ENCODE data around the gene CLIC6. TPM values are rescaled to one million over a fixed set of nuclear protein-coding genes. Genes with fewer than 3 reads are reported as not detected.

CLIC6 gene
- total RNA-seq, 1 experiment from 2014 or later, result not detected

DNA sequence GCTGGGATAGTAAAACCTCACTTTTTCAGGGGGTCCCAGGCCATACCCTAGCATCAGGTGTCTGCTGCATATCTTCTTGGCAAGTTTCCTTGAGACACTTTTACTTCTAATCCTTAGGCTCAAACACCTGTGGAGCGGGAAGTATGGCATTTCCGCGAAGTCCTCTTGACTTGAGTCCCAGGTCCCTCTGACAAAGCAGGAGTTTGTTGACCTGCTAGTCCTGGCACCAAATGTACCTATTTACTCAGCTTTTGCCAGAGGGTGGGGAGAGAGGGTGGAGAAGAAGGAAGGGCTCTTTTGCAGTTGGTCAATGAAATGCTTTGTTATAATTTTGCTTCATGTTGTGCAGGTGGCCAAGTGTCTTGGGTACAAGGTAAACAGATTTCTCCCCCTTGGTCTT is 59.7 kb downstream of the CLIC6 start:
- H3K27ac Mint-ChIP-seq (ENCODE audit: low read depth, unreplicated experiment), result no peak overlapping the region
- H3K9me3 Mint-ChIP-seq (ENCODE audit: unreplicated experiment), result no peaks in the 10 kb centered on the region
- no TSS peak for BruUV-seq (replicated peaks)
- POLR2A ChIA-PET, result no interaction called here
- H3K36me3 Mint-ChIP-seq (ENCODE audit: insufficient read depth, unreplicated experiment), result no peaks in the 10 kb centered on the region
- intact Hi-C loops (cut with micrococcal nuclease), result no loop called here
- no peak overlapping the region for H3K4me3 Mint-ChIP-seq (ENCODE audit: unreplicated experiment)
- DNase-seq (ENCODE audit: unreplicated experiment), result no peak
- no peaks in the 10 kb centered on the region for H3K27me3 Mint-ChIP-seq (ENCODE audit: insufficient read depth, unreplicated experiment)
- peaks cover 33% of the 10 kb centered on the region for H3K4me1 Mint-ChIP-seq (ENCODE audit: insufficient read depth, unreplicated experiment)
- TF ChIP-seq, protein P1, sequence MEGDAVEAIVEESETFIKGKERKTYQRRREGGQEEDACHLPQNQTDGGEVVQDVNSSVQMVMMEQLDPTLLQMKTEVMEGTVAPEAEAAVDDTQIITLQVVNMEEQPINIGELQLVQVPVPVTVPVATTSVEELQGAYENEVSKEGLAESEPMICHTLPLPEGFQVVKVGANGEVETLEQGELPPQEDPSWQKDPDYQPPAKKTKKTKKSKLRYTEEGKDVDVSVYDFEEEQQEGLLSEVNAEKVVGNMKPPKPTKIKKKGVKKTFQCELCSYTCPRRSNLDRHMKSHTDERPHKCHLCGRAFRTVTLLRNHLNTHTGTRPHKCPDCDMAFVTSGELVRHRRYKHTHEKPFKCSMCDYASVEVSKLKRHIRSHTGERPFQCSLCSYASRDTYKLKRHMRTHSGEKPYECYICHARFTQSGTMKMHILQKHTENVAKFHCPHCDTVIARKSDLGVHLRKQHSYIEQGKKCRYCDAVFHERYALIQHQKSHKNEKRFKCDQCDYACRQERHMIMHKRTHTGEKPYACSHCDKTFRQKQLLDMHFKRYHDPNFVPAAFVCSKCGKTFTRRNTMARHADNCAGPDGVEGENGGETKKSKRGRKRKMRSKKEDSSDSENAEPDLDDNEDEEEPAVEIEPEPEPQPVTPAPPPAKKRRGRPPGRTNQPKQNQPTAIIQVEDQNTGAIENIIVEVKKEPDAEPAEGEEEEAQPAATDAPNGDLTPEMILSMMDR (IDR thresholded peaks at IDR 0.05; ENCODE audit: unreplicated experiment), result no peak
- CTCF ChIA-PET, result no interaction called here

DNA sequence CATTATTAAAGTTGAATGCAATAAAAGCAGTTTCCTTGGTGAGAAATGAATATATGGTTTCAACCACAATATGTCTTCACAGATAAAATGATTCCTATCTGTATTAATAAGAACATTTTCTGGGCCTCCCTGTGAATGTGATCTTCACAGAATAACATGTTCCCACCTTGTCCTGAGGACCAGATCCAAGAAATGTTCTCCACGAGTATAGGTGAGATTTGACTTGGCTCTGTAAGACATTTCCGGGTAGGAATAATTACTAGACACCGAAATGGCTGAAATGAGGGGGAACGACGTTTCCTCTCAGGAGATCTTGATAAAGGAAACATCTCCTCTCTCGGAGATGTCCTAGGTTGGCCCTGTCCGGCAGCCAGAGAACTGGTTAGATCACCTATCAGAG is 61.4 kb downstream of the CLIC6 start:
- ChIA-PET POLR2A (interaction anchor here (8.2 kb wide), 1 partner anchor 156 kb away, joined by 63 read pairs; no protein-coding TSS in a partner anchor), CTCF (no interaction called here)
- Mint-ChIP-seq H3K27ac (ENCODE audit: low read depth, unreplicated experiment) (no peak overlapping the region), H3K4me1 (ENCODE audit: insufficient read depth, unreplicated experiment) (peaks cover 45% of the 10 kb centered on the region), H3K27me3 (ENCODE audit: insufficient read depth, unreplicated experiment) (no peaks in the 10 kb centered on the region), H3K9me3 (ENCODE audit: unreplicated experiment) (no peaks in the 10 kb centered on the region), H3K36me3 (ENCODE audit: insufficient read depth, unreplicated experiment) (no peaks in the 10 kb centered on the region), H3K4me3 (ENCODE audit: unreplicated experiment) (no peak overlapping the region)
- intact Hi-C loops (cut with micrococcal nuclease), result no loop called here
- TF ChIP-seq, protein P1 (IDR thresholded peaks at IDR 0.05; ENCODE audit: unreplicated experiment), result no peak
- no TSS peak for BruUV-seq (replicated peaks)
- DNase-seq (ENCODE audit: unreplicated experiment), result no peak

DNA sequence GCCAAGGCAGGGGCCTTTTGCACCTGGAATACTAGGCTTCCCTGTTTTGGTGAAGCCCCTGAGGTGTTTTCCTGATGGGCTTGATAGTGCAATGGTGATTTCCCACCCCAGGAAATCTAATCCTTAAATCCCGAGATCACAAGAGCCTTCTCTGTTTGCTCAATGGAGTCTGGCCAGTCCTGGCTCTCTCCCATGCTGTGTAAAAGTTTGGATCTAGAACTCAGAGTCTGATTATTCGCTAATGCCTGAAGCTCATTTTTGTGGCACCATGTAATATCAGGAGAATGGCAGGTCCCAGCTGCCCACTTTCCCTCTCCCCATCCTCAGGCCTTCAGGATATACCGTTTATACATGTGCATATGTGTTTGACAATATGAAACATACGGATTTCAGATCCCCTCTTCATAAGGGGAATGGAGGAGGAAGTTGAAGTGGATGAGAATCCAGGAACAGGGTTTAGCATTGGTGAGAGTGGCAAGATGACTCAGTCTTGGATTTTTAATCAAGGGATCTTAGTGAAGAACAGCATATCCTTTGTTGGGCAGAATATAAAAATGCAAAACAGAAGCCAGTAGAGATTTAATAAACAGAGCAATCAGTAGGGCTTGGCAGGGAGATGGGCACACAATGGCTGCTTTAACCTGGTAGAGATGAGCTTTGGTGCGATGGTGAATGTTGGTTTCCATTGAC is 62.1 kb downstream of the CLIC6 start:
- H3K27ac Mint-ChIP-seq (ENCODE audit: low read depth, unreplicated experiment), result peak overlapping the region; percentile 91
- no peaks in the 10 kb centered on the region for H3K27me3 Mint-ChIP-seq (ENCODE audit: insufficient read depth, unreplicated experiment)
- intact Hi-C loops (cut with micrococcal nuclease), result no loop called here
- TF ChIP-seq, protein P1 (IDR thresholded peaks at IDR 0.05; ENCODE audit: unreplicated experiment), result no peak
- ChIA-PET POLR2A (interaction anchor here (0.6 to 8.2 kb wide), 7 partner anchors 65 to 1326 kb away, joined by 3 to 63 read pairs (median 8); no protein-coding TSS in a partner anchor), CTCF (interaction anchor here (1.7 to 3.7 kb wide), 2 partner anchors 15 to 156 kb away, joined by 6 to 16 read pairs; no protein-coding TSS in a partner anchor)
- peaks cover 52% of the 10 kb centered on the region for H3K4me1 Mint-ChIP-seq (ENCODE audit: insufficient read depth, unreplicated experiment)
- BruUV-seq (replicated peaks), result no TSS peak
- no peak overlapping the region for H3K4me3 Mint-ChIP-seq (ENCODE audit: unreplicated experiment)
- H3K9me3 Mint-ChIP-seq (ENCODE audit: unreplicated experiment), result no peaks in the 10 kb centered on the region
- no peaks in the 10 kb centered on the region for H3K36me3 Mint-ChIP-seq (ENCODE audit: insufficient read depth, unreplicated experiment)
- no peak for DNase-seq (ENCODE audit: unreplicated experiment)

DNA sequence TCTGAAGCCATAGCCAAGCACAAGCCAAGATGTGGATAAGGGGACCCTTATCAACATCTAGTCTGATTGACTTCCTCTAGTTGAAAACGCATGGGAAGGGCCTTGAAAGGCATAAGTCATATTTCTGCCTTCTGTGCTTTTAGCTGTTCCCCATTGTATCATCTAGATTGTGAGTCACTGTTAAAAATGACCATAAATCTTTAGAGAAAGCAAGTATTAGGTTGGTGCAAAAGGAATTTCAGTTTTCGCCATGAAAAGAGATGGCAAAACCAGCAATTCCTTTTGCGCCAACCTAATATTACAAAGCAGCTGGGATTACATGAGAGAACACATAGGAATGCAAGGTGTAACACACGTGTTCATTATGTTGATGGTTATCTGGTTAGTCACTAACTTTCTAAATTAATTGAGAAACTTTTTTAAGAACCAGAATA is 63.6 kb downstream of the CLIC6 start:
- no TSS peak for BruUV-seq (replicated peaks)
- peak overlapping the region; percentile 91 for H3K27ac Mint-ChIP-seq (ENCODE audit: low read depth, unreplicated experiment)
- no peaks in the 10 kb centered on the region for H3K36me3 Mint-ChIP-seq (ENCODE audit: insufficient read depth, unreplicated experiment)

More for the DNA sequence above, 63.6 kb downstream of the CLIC6 start:
- Mint-ChIP-seq H3K4me3 (ENCODE audit: unreplicated experiment) (no peak overlapping the region), H3K9me3 (ENCODE audit: unreplicated experiment) (no peaks in the 10 kb centered on the region), H3K27me3 (ENCODE audit: insufficient read depth, unreplicated experiment) (no peaks in the 10 kb centered on the region), H3K4me1 (ENCODE audit: insufficient read depth, unreplicated experiment) (peaks cover 58% of the 10 kb centered on the region)
- ChIA-PET CTCF (interaction anchor here (1.1 to 3.7 kb wide), 5 partner anchors 13 to 665 kb away, joined by 5 to 17 read pairs (median 7); no protein-coding TSS in a partner anchor), POLR2A (interaction anchor here (0.6 to 8.2 kb wide), 15 partner anchors 22 to 521 kb away, joined by 3 to 63 read pairs (median 6); no protein-coding TSS in a partner anchor)
- TF ChIP-seq, protein P1 (IDR thresholded peaks at IDR 0.05; ENCODE audit: unreplicated experiment), result no peak
- DNase-seq (ENCODE audit: unreplicated experiment), result peak; percentile 52
- intact Hi-C loops (cut with micrococcal nuclease), result no loop called here

Measured in MCF 10A (cell line).